ENCODE data around the gene C22orf42. TPM values are rescaled to one million over a fixed set of nuclear protein-coding genes. Genes with fewer than 3 reads are reported as not detected.

The C22orf42 gene
- total RNA-seq, result not detected in 2 replicates

DNA sequence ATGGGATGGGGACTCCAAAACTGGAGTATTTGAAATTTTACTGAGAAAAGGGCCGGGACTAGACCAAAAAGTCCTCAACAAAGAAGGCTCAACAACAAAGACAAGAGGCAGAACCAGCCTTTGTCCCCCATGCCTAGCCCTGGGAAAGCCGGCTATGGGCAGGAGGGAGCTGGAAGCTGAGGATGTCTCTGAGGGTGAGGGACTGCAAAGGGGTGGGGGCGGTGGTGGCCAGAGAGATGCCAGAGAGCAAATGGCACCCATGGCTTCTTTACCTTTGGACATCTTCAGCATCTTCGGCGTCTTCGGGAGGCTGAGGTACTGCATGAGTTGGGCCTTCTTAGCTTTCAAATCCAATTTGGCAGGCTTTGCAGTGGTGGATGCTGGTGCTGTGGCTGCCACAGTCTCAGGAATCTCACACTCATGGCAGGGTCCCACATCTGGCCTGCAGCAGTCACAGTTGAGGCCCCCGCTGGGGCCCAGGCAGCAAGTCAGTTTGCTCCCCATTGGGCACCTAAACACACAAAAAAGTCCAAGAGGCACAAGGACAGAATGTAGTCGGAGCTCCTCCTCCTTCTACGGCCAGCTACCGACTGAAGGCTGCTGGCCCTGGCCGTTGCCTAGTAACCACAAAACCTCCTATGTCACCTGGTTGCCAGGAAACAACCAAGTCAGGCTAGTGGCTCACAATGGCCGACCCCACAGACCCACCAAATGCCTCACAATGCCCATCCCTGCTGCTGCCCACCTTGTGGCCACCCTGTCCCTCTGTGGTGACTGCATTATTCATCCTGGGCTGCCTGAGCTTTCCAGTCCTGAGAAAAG, at the start of gene C22orf42:
Gene C22orf42, minus strand, starts transcription at position 592 of the 822 bp plus-strand sequence. Its CDS starts 88 bp downstream, at position 504.

GRCh38 chr22:32204856-32205722, 46.0 kb upstream of the C22orf42 start, which contains the start of gene RFPL2:
Gene RFPL2 (minus strand): TSS chr22:32205073. CDS start chr22:32202451, 2,622 bp downstream.

Other genes with a start within 250 kb of the C22orf42 start
- 87.6 and 116 TPM in 2 replicates for gene YWHAH, start 214.8 kb downstream of the C22orf42 start, total RNA-seq
- gene SLC5A1, start 116.0 kb downstream of the C22orf42 start, total RNA-seq, result not detected in 2 replicates
- not detected in 2 replicates for gene RFPL2, start 45.8 kb upstream of the C22orf42 start, total RNA-seq
- gene SLC5A4, start 96.0 kb upstream of the C22orf42 start, total RNA-seq, result not detected in 2 replicates
- gene RFPL3, start 198.6 kb upstream of the C22orf42 start, total RNA-seq, result not detected in 2 replicates